ENCODE measurements around the gene OLIG2. TPM values are rescaled to one million over a fixed set of nuclear protein-coding genes. Genes with fewer than 3 reads are reported as not detected.

Gene OLIG2
- total RNA-seq, 1 donor from 2014 or later: not detected

DNA sequence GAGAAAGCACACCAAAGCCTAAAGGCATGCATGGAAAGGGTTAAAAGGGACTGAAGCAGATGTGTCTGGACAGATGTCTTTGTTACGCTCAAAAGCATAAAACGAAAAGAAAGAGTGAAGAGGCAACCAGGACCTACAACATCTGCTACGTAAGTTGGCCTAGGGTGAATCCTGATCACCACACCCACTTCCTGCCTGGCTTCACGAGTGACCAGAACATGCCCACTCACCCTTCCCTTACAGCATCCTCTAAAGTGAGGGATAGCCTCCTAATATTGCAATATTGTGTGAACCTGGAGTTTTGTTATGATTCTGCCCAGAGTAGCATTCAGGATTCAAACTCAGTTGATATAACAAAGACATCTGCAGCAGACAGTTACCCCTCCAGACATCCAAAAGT, 10.6 kb upstream of the OLIG2 start:
- no peaks in the 10 kb centered on the region for H3K9me3 ChIP-seq (replicated peaks)
- peaks cover 6% of the 10 kb centered on the region for H3K4me1 ChIP-seq
- intact Hi-C loops (cut with micrococcal nuclease): no loop called here
- no peaks in the 10 kb centered on the region for H3K36me3 ChIP-seq
- DNase-seq: no peak
- peaks cover 99% of the 10 kb centered on the region for H3K27me3 ChIP-seq (ENCODE audit: low read depth)
- TF ChIP-seq, protein P1, sequence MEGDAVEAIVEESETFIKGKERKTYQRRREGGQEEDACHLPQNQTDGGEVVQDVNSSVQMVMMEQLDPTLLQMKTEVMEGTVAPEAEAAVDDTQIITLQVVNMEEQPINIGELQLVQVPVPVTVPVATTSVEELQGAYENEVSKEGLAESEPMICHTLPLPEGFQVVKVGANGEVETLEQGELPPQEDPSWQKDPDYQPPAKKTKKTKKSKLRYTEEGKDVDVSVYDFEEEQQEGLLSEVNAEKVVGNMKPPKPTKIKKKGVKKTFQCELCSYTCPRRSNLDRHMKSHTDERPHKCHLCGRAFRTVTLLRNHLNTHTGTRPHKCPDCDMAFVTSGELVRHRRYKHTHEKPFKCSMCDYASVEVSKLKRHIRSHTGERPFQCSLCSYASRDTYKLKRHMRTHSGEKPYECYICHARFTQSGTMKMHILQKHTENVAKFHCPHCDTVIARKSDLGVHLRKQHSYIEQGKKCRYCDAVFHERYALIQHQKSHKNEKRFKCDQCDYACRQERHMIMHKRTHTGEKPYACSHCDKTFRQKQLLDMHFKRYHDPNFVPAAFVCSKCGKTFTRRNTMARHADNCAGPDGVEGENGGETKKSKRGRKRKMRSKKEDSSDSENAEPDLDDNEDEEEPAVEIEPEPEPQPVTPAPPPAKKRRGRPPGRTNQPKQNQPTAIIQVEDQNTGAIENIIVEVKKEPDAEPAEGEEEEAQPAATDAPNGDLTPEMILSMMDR (IDR thresholded peaks at IDR 0.05; ENCODE audit: borderline replicate concordance): no peak
- no peak overlapping the region for H3K4me3 ChIP-seq
- H3K27ac ChIP-seq (replicated peaks): no peak overlapping the region

DNA sequence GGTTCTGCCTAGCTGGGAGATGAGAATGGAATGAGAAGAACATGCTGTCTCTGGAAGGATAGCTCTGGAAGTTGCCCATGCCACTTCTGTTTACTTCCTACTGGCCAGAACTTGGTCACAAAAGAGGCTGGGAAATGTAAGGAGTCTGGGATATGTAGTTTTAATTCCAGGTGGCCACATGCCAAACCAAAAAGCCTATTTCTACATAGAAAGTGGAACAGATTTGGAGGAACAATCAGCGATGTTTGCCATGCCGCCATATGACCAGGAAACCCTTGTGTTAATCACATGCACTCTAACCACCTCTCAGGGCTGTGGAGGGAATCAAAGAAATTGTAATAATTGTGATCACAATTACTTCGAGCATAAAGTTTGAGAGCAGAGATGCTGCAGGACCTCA, 10.0 kb upstream of the OLIG2 start:
- Histone ChIP-seq H3K27me3 (ENCODE audit: low read depth) (peaks cover 99% of the 10 kb centered on the region), H3K4me1 (peaks cover 11% of the 10 kb centered on the region), H3K36me3 (no peaks in the 10 kb centered on the region), H3K27ac (replicated peaks) (no peak overlapping the region), H3K4me3 (no peak overlapping the region), H3K9me3 (replicated peaks) (no peaks in the 10 kb centered on the region)
- intact Hi-C loops (cut with micrococcal nuclease): no loop called here
- TF ChIP-seq, protein P1 (IDR thresholded peaks at IDR 0.05; ENCODE audit: borderline replicate concordance): no peak
- DNase-seq: no peak

DNA sequence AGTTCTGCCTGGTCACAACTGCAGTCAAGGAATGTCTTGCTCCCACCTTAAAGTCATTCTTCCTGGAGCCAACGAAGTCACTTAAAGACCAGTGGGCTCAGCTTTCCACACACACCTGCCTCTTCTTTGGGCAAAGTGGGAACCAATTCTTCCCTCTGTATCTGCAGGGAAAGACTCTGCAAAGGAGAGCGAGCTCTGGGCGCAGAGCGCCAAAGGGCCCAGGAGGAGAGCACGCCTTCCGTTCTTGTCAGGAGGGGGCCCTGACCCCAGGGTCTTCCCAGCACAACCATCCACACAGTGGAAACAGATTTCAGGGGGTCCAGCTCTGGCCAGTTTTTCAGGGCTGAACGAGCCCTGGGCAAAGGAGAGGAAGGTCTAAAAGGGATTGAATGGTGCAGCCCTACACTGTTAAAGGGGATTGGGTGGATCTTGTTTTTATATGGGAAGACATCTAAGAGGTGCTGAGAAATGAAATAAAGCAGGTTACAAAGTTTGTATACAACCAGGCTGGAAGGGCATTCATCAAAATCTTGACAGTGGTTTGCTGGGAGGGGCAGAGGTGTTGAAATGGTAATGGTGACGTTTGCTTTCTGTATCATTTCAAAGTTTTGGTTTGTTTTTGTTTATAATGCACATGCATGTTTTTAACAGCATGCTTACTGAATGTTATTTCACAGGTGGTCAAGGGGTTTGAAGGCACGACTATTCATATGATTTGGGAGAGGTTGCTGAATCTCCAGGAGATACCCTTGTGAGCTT, 6.8 kb upstream of the OLIG2 start:
- intact Hi-C loops (cut with micrococcal nuclease): no loop called here
- no peak for DNase-seq
- Histone ChIP-seq H3K36me3 (no peaks in the 10 kb centered on the region), H3K27ac (replicated peaks) (no peak overlapping the region), H3K4me3 (no peak overlapping the region), H3K9me3 (replicated peaks) (no peaks in the 10 kb centered on the region), H3K4me1 (peaks cover 27% of the 10 kb centered on the region), H3K27me3 (ENCODE audit: low read depth) (peaks cover 100% of the 10 kb centered on the region)
- TF ChIP-seq, protein P1 (IDR thresholded peaks at IDR 0.05; ENCODE audit: borderline replicate concordance): no peak

DNA sequence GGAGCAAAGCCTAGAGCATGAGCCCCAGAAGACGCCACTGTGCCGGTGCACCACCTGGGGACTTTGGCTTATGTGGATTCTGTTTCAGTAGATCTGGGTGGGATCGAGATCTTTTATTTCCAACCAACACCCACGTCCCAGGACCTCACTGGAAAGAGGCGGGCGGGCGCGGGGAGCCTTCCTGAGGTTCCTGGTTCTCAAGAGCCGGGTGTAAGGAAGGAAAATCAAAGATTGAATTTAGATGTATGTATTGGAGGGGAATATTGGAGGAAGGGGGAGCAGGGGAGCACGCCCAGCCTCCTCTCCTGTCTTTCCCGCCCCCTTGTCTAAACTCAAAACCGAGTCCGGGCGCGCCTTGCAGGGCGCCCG, 6.2 kb upstream of the OLIG2 start:
- H3K27ac ChIP-seq (replicated peaks): no peak overlapping the region
- no peaks in the 10 kb centered on the region for H3K36me3 ChIP-seq
- peaks cover 33% of the 10 kb centered on the region for H3K4me1 ChIP-seq
- intact Hi-C loops (cut with micrococcal nuclease): no loop called here
- H3K9me3 ChIP-seq (replicated peaks): no peaks in the 10 kb centered on the region
- H3K4me3 ChIP-seq: peak overlapping the region; percentile 43
- no peak for DNase-seq
- TF ChIP-seq, protein P1 (IDR thresholded peaks at IDR 0.05; ENCODE audit: borderline replicate concordance): no peak
- peaks cover 100% of the 10 kb centered on the region for H3K27me3 ChIP-seq (ENCODE audit: low read depth)

DNA sequence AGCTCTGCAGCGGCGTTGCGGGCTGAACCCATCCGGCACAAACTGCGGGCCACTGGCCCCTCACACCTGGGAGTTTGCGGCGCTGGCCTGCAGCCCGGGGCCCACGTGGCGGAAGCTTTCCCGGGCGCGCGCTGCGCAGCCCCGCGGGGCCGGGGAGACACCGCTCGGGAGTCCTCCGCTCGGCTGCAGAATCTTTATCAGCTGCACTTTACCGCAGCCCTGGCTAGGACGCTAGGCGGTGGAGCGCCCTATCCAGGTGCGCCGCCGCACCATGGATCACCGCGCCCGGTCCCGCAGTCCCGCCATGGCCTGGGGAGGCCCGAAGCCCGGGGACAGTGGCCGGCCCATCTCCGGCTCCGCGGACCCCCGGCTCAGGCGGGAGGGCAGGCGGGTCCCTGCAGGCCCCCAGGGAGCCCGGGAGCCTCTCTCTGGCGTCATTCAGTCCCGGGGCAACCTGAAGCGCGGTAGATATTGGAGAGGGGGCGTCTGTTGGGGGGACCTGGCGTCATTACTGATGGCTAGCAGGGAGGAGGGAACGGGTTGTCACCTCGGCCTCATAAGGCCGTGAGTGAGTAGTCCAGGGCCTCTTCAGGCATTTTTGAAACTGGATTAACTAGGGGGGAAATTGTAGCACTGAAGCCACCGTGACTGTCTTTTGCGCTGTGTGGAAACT, 5.7 kb upstream of the OLIG2 start:
- H3K27me3 ChIP-seq (ENCODE audit: low read depth): peaks cover 100% of the 10 kb centered on the region
- DNase-seq: no peak
- H3K36me3 ChIP-seq: no peaks in the 10 kb centered on the region
- H3K4me3 ChIP-seq: peak overlapping the region; percentile 43
- H3K9me3 ChIP-seq (replicated peaks): no peaks in the 10 kb centered on the region
- H3K27ac ChIP-seq (replicated peaks): no peak overlapping the region
- TF ChIP-seq, protein P1 (IDR thresholded peaks at IDR 0.05; ENCODE audit: borderline replicate concordance): no peak
- H3K4me1 ChIP-seq: peaks cover 36% of the 10 kb centered on the region
- intact Hi-C loops (cut with micrococcal nuclease): no loop called here
